Measurements from ENCODE around the gene PARS2. TPM values are rescaled to one million over a fixed set of nuclear protein-coding genes. Genes with fewer than 3 reads are reported as not detected.

PARS2 gene
- total and polyA plus RNA-seq, 2 of the 4 experiments (the other 2 are of a cell fraction): 3.4 to 6.3 TPM

DNA sequence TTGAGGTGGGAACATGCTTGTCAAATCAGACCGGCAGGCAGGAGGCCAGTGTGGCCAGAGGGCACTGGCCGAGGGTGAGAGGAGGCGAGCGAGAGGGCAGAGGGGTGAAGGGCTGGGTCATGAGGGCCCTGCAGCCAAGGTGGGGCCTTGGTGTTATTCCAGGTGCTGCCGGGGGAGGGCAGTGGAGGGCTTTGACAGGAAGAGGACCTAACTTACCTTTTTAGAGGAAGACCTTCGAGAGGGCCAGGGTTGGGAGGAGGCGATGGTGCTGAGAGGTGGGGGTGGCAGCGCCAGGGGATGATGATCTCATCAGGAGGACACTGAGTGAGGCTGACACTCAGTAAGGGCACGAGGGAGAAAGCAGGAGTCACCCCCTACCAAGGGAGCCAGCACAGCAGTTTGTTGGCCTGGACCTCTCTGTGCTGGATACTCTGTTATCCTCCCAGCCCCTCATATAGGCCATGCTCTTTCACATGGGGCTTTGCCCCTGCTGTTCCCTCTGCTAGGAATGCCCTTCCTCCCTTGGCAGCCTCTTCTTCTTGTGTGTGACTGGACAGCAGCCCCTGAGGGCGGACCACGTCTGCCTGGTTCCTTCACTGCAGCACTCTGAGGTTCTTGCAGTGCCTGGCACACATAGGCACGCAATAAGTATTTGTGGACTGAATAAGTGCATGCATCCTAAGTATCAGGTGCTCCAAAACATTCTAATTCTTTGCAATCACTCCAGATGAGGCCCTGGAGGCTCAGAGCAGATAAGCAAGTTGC is 44.3 kb upstream of the PARS2 start:
- BruUV-seq (replicated peaks): no TSS peak
- H3K9ac ChIP-seq (ENCODE audit: low read depth, low read length): no peak overlapping the region
- H3K18ac ChIP-seq (ENCODE audit: low read depth, low read length): no peak overlapping the region
- whole genome bisulfite sequencing, 2 experiments (ENCODE audit: extremely low coverage in 2 of 2, insufficient read length in 1 of 2): 81% methylated on average over 3 of the region's 12 CpGs; no CpG with 5 or more reads in 1 of the 2 experiments
- no peak overlapping the region for H4K8ac ChIP-seq (ENCODE audit: low read depth in 2 of 2, low read length in 2 of 2)
- ATAC-seq (ENCODE audit: low read depth): no peak
- H4K20me1 ChIP-seq (ENCODE audit: insufficient read depth, low read length): no peaks in the 10 kb centered on the region
- DNase-seq: no peak
- no peaks in the 10 kb centered on the region for H3K9me3 ChIP-seq (ENCODE audit: control insufficient read depth, insufficient read depth, low read length)
- peak overlapping the region; percentile 26 for H2AFZ ChIP-seq (replicated peaks; ENCODE audit: low read length, poor library complexity)
- no peak overlapping the region for H3K56ac ChIP-seq (ENCODE audit: extremely low read depth, insufficient read depth, low read length)
- in situ Hi-C loops (cut with MboI; ENCODE audit: low sequenced_read_pairs) (no loop called here), intact Hi-C loops (cut with micrococcal nuclease) (no loop called here), dilution Hi-C loops (cut with HindIII; ENCODE audit: low sequenced_read_pairs, unreplicated experiment) (no loop called here)
- H3K9me1 ChIP-seq (ENCODE audit: insufficient read depth, low read length): 0 out of 2 replicates have a peak, but pooled peaks cover 4% of the 10 kb centered on the region
- H3K36me3 ChIP-seq (ENCODE audit: control insufficient read depth, insufficient read depth, low read length): no peaks in the 10 kb centered on the region
- POLR2A ChIA-PET (ENCODE audit: unreplicated experiment): no interaction called here
- no peaks in the 10 kb centered on the region for H3K4me1 ChIP-seq (ENCODE audit: control insufficient read depth, insufficient read depth, low read length)
- no peak overlapping the region for H2BK5ac ChIP-seq (ENCODE audit: low read depth, low read length, poor library complexity, severe bottlenecking)
- no peak overlapping the region for H3K4ac ChIP-seq (ENCODE audit: low read depth, low read length)
- no peak overlapping the region for H3K14ac ChIP-seq (replicated peaks; ENCODE audit: low read depth, low read length)
- no peak overlapping the region for H4K5ac ChIP-seq (ENCODE audit: low read depth, low read length)
- H3K23ac ChIP-seq (ENCODE audit: low read depth, low read length): no peak overlapping the region
- H2AK9ac ChIP-seq (replicated peaks; ENCODE audit: low read depth, low read length, poor library complexity): no peak overlapping the region
- CTCF ChIA-PET: interaction anchor here (0.6 to 1.2 kb wide), 2 partner anchors 137 to 829 kb away, joined by 3 to 5 read pairs; no protein-coding TSS in a partner anchor
- H3K4me2 ChIP-seq (ENCODE audit: low read depth, low read length): no peak overlapping the region
- H4K91ac ChIP-seq (ENCODE audit: insufficient read depth, low read depth, low read length): no peak overlapping the region
- H2AK5ac ChIP-seq (ENCODE audit: low read depth, low read length): no peak overlapping the region
- H3K27ac ChIP-seq (ENCODE audit: insufficient read depth, low read length): no peak overlapping the region
- no peaks in the 10 kb centered on the region for H3K79me1 ChIP-seq (ENCODE audit: low read depth in 1 of 2, low read length in 2 of 2)
- H2BK15ac ChIP-seq (ENCODE audit: low read depth, low read length): no peak overlapping the region
- H3K4me3 ChIP-seq (ENCODE audit: insufficient read depth, low read depth, low read length): no peak overlapping the region
- H3K27me3 ChIP-seq (ENCODE audit: control insufficient read depth, insufficient read depth, low read length): peaks cover 18% of the 10 kb centered on the region
- no peak overlapping the region for H2BK120ac ChIP-seq (ENCODE audit: low read depth, low read length)
- TF ChIP-seq BHLHE40 (IDR thresholded peaks at IDR 0.05; ENCODE audit: low read depth, low read length): no peak
- TF ChIP-seq, protein P1, sequence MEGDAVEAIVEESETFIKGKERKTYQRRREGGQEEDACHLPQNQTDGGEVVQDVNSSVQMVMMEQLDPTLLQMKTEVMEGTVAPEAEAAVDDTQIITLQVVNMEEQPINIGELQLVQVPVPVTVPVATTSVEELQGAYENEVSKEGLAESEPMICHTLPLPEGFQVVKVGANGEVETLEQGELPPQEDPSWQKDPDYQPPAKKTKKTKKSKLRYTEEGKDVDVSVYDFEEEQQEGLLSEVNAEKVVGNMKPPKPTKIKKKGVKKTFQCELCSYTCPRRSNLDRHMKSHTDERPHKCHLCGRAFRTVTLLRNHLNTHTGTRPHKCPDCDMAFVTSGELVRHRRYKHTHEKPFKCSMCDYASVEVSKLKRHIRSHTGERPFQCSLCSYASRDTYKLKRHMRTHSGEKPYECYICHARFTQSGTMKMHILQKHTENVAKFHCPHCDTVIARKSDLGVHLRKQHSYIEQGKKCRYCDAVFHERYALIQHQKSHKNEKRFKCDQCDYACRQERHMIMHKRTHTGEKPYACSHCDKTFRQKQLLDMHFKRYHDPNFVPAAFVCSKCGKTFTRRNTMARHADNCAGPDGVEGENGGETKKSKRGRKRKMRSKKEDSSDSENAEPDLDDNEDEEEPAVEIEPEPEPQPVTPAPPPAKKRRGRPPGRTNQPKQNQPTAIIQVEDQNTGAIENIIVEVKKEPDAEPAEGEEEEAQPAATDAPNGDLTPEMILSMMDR (conservative IDR thresholded peaks at IDR 0.05; ENCODE audit: low read depth, low read length): 0 out of 2 replicates have a peak, but pooled peaks have one; percentile 25
- H2BK20ac ChIP-seq (ENCODE audit: low read depth, low read length): no peak overlapping the region
